ENCODE measurements around the gene PPP2R2C. TPM values are rescaled to one million over a fixed set of nuclear protein-coding genes. Genes with fewer than 3 reads are reported as not detected.
A peak's percentile ranks its signal among the peaks of the same experiment; 100 is the strongest.

PPP2R2C gene
- total RNA-seq, 2 donors from 2014 or later = 0.14 to 0.41 TPM

- TF ChIP-seq CTCF (IDR thresholded peaks at IDR 0.05) = no peak
- Histone ChIP-seq H3K9me3 (no peaks in the 10 kb centered on the region), H3K27me3 (replicated peaks; ENCODE audit: insufficient read depth) (no peaks in the 10 kb centered on the region), H3K36me3 (peaks cover 22% of the 10 kb centered on the region), H3K4me3 (peak overlapping the region; percentile 24), H3K4me1 (ENCODE audit: control insufficient read depth in 1 of 2, low read depth in 2 of 2) (peaks cover 19 to 48% of the 10 kb centered on the region in 2 donors), H3K27ac (peak overlapping the region; percentile 49 to 60)
- DNase-seq (ENCODE audit: low spot score) = no peak
- no peak for ATAC-seq (ENCODE audit: insufficient number of reproducible peaks, low FRiP score, low read depth)
These were observed 190.1 kb downstream of the PPP2R2C start for GRCh38 chr4:6282314-6282771.

GRCh38 chr4:6281436-6282313 is 190.7 kb downstream of the PPP2R2C start:
- Histone ChIP-seq H3K4me3 (peak overlapping the region; percentile 24), H3K27me3 (replicated peaks; ENCODE audit: insufficient read depth) (no peaks in the 10 kb centered on the region), H3K4me1 (ENCODE audit: control insufficient read depth in 1 of 2, low read depth in 2 of 2) (peaks cover 23 to 55% of the 10 kb centered on the region in 2 donors), H3K9me3 (no peaks in the 10 kb centered on the region), H3K27ac (peak overlapping the region; percentile 49 to 60), H3K36me3 (peaks cover 15% of the 10 kb centered on the region)
- no peak for DNase-seq (ENCODE audit: low spot score)
- ATAC-seq (ENCODE audit: insufficient number of reproducible peaks, low FRiP score, low read depth) = no peak
- TF ChIP-seq CTCF (IDR thresholded peaks at IDR 0.05) = no peak

GRCh38 chr4:6280365-6280996 is 191.9 kb downstream of the PPP2R2C start:
- no peaks in the 10 kb centered on the region for H3K27me3 ChIP-seq (replicated peaks; ENCODE audit: insufficient read depth)
- H3K36me3 ChIP-seq = peaks cover 7% of the 10 kb centered on the region
- H3K27ac ChIP-seq = no peak overlapping the region
- DNase-seq (ENCODE audit: low spot score) (no peak), ATAC-seq (ENCODE audit: insufficient number of reproducible peaks, low FRiP score, low read depth) (no peak)
- H3K9me3 ChIP-seq = no peaks in the 10 kb centered on the region
- no peak overlapping the region for H3K4me3 ChIP-seq
- H3K4me1 ChIP-seq (ENCODE audit: control insufficient read depth in 1 of 2, low read depth in 2 of 2) = peaks cover 32 to 67% of the 10 kb centered on the region in 2 donors
- TF ChIP-seq CTCF (IDR thresholded peaks at IDR 0.05) = no peak

GRCh38 chr4:6279582-6280289 is 192.7 kb downstream of the PPP2R2C start:
- DNase-seq (ENCODE audit: low spot score) = no peak
- ATAC-seq (ENCODE audit: insufficient number of reproducible peaks, low FRiP score, low read depth) = no peak
- H3K4me3 ChIP-seq = no peak overlapping the region
- H3K27me3 ChIP-seq (replicated peaks; ENCODE audit: insufficient read depth) = no peaks in the 10 kb centered on the region
- H3K4me1 ChIP-seq (ENCODE audit: control insufficient read depth in 1 of 2, low read depth in 2 of 2) = peaks cover 32 to 74% of the 10 kb centered on the region in 2 donors
- TF ChIP-seq CTCF (IDR thresholded peaks at IDR 0.05) = no peak
- peaks cover 1% of the 10 kb centered on the region for H3K36me3 ChIP-seq
- no peaks in the 10 kb centered on the region for H3K9me3 ChIP-seq
- H3K27ac ChIP-seq = no peak overlapping the region

GRCh38 chr4:6278801-6279197 is 193.6 kb downstream of the PPP2R2C start:
- Histone ChIP-seq H3K4me1 (ENCODE audit: control insufficient read depth in 1 of 2, low read depth in 2 of 2) (peaks cover 41 to 84% of the 10 kb centered on the region in 2 donors), H3K27ac (peak overlapping the region; percentile 11 to 15), H3K36me3 (no peaks in the 10 kb centered on the region), H3K27me3 (replicated peaks; ENCODE audit: insufficient read depth) (no peaks in the 10 kb centered on the region), H3K9me3 (no peaks in the 10 kb centered on the region), H3K4me3 (no peak overlapping the region)
- ATAC-seq (ENCODE audit: insufficient number of reproducible peaks, low FRiP score, low read depth) (no peak), DNase-seq (ENCODE audit: low spot score) (no peak)
- TF ChIP-seq CTCF (IDR thresholded peaks at IDR 0.05) = no peak
